Activated CD8-positive, alpha-beta memory T cell treated with anti-CD3 and anti-CD28 coated beads, Interleukin-2, amount 50 U/mL, for 24 hours (primary cell): ENCODE results near the gene SMYD5.

Experiments used
- DNase-seq: peaks from one replicate; pipeline ENCODE4 v3.0.0-alpha.2; 2020; ENCODE audit errors: extremely low read depth

The SMYD5 gene

GRCh38 chr2:73238976-73239375 lies 24.9 kb downstream of the SMYD5 start:
- no peak for DNase-seq

DNA sequence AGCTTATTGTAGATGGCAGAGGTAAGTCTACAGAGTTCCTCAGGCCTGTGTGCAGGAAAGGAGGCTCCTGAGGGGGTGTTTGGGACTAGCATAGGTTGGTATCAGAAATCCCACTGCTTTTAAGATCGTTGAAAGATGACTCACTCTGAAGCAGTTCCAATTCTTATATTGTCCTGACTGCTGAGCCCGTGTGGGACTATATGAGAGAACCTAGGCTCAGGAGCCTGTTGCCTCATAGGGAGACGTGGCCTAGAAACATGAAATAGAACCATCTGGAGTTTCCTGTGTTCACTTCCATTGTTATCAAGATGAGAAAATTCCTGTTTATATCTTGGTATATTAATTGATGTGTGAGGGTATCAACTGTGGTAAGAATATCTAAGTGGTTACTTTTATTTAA lies 25.7 kb downstream of the SMYD5 start:
- no peak for DNase-seq

DNA sequence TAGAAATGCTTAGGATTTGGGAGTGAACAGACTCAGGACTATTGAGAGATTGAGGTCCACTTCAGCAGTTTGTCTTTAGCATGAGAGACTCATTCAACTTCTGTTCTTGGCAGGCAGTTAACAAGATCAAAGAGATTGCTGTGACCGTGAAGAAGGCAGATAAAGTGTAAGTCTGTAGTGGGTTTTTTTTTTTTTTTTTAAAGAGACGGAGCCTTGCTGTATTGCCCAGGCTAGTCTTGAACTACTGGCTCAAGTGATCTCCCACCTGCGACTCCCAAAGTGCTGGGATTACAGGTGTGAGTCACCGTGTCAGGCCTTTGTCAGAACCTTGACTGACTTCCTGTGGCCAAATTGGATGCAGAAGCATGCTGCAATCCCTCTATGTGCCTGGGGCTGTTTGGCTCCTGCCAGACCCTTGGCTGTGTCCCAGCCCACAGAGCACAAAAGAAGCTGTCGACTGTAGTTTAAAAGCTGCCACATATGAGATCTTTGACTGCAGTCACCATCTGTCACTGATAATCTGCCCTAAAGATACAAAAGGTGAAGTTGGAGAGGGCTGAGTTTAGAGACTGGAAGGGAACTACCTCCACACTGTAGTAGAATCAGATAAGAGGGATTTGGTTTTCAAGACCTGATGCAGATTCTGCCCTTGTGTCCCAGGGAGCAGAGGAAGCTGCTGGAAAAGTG lies 30.0 kb downstream of the SMYD5 start:
- DNase-seq: no peak

GRCh38 chr2:73244580-73244979 lies 30.5 kb downstream of the SMYD5 start:
- no peak for DNase-seq

DNA sequence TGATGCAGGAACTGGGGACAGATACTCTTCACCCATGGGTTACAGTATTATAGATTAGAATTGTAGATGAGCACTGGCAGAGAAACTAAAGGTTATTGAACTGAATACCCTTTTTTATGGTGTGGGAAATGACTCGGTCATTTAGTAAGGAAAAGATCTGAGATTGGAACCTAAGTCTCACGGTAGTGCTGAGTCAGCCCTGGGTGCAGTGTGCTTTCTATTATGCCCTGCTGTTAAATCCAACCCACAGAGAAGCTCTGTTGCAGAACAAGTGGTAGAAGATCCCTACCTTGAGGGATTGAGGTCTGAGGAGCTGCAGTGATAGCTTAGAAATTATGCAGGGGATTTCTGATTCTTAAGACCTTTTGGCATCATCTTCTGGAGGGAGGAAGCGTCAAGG lies 32.8 kb downstream of the SMYD5 start:
- DNase-seq: no peak

GRCh38 chr2:73249636-73250035 lies 35.6 kb downstream of the SMYD5 start:
- no peak for DNase-seq

DNA sequence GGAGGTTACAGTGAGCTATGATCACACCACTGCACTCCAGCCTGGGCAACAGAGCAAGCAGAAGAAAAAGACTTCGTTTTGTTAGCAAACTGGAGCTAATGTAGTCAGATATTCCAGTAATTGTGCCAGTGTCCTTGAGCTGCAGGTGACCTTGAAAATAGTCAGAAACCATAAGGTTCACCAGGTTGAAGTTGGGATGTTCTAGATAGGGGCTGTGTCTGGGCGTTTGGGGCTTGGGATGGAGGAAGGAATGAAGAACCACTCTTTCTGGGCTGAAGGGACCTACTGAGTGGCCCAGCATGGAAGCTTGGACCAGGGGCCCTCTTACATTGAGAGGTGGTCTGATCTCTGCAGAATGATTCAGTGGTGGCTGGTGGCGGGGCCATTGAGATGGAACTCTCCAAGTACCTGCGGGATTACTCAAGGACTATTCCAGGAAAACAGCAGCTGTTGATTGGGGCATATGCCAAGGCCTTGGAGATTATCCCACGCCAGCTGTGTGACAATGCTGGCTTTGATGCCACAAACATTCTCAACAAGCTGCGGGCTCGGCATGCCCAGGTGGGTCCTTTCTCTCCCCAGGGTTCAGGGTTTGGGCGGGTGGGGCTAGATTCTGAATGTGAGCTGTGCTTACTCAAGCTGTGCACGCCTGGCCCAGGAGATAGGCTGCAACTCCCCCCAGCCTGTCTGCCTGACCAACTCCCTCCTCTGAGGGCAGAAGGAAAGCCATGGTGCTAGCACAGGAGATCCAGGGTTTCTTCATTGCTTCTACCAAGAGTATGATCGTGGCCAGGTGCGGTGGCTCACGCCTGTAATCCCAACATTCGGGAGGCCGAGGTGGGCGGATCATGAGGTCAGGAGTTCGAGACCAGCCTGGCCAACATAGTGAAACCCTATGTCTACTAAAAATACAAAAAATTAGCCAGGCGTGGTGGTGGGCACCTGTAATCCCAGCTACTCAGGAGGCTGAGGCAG lies 37.1 kb downstream of the SMYD5 start:
- DNase-seq: no peak

DNA sequence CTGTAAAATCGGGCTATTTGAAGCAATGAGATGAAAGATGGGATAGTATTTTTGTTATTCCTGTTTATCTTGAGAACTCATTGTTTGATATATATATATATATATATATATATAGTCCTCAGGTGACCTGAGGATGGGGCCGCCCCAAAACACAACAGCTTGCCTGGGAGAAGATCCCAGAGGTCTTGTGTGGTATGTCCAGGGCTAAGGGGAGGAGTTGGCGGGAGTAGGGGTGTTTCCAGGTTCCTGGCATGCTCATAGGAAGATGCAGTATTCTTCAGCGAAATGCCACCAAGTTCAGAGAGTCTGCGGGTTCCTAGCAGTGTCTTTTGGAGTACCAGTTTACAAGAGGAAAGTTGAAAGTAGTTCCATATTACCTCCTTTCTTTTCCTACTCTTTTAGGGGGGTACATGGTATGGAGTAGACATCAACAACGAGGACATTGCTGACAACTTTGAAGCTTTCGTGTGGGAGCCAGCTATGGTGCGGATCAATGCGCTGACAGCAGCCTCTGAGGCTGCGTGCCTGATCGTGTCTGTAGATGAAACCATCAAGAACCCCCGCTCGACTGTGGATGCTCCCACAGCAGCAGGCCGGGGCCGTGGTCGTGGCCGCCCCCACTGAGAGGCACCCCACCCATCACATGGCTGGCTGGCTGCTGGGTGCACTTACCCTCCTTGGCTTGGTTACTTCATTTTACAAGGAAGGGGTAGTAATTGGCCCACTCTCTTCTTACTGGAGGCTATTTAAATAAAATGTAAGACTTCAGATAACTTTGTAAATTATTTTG lies 38.4 kb downstream of the SMYD5 start:
- no peak for DNase-seq

GRCh38 chr2:73253400-73253799 lies 39.4 kb downstream of the SMYD5 start:
- DNase-seq: no peak

- no peak for DNase-seq
Observed at GRCh38 chr2:73253901-73254300, 39.9 kb downstream of the SMYD5 start.

DNA sequence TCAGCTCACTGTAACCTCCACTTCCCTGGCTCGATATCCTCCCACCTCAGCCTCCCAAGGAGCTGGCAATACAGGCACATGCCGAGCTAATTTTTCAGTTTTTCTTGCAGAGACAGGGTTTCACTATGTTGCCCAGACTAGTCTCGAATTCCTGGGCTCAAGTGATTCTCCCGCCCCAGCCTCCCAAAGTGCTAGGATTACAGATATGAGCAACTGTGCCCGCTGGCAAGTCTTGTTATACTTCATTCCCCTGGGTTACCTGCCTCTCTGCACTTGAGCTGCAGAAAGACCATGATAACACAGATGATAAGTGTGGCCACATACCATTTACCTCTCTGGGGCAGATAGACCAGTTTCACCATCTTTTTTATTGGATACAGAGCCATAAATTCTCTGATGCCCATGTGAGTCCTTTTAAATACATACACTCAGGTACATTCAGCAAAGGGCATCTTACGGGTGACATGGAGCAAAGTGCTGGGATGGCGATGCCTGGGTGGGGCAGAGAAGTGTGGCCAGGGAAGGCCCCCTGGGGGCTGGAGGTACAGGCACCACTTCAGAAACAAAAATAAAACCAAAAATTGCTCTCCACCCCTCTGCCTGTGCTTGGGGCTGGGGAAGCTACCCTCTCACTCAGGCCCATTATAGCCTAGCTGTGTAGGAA lies 40.4 kb downstream of the SMYD5 start:
- no peak for DNase-seq

DNA sequence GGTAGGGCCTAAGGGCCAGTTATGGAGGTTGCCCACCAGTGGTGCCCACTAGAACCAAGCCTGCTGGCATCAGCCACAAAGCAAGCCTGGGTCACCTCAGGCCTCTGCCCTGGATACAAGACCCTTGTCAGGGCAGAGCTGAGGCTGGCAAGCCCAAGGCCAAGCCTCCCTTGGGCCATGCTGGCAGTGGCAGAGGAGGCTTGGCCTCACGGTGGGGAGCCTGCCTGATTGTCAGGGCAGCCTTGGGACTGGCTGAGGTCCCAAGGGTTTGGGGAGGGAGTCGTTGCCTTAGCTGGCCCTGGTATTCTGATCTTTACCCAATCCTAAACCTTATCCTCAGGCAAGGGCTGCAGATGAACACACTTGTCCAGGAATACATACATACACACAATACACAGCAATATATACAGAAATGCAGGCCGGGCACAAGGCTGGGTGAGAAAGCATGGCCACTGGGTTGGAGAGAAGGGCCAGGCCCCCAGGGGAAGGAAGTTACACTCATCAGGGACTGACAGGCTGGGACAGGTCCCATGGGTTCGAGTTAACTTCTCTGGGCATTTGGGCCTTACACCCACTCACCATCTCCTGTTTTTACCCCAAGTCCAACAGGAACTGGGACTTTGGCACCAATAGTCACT lies 41.1 kb downstream of the SMYD5 start:
- DNase-seq: no peak

DNA sequence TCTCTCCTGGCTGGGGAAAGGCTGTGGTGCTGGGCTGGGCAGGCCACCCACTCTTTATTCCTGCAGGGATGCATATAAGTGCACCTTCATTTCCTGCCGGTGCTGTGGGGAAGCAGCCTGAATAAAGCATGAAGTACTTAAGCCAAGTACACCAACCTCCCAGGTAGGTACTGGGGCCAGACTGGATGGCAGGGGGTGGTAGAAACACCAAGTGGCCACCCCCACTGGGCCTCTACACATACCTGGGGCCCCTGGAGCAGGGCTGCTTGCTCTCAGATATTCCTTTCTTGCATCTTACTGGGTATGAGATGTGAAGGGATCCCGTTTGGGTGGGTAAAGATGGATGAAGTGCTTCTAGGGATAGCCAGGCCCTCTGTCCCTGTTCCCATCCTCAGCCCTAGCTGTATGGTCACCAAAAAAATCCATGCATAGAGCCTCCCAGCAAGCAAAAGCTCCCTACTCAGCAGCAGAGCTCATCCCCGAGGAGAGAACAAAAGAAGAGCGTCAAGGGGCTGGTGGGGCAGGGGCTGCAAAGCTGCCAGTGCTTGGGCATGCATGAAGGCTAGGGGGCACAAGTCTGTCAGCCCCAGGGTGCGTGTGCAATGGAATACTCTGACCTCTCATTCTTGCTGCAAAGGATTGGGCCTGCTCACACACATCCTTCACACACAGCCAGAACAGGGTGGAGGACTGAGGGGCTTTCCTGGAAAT lies 42.0 kb downstream of the SMYD5 start:
- no peak for DNase-seq

DNA sequence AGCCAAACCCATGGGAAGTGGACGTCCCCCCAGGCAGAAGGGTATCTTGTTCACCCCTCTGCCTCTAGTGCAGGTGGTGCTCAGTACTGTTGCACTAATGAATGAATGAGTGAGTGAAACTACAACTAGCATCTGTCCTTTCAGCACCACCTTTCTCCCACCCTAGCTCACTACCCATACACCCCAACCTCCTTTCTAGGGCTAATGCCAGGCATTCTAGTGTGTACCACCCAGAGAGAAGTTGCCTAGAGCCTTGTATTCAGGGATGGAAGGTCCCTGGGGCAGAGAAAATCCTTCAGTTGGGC lies 42.5 kb downstream of the SMYD5 start:
- no peak for DNase-seq

DNA sequence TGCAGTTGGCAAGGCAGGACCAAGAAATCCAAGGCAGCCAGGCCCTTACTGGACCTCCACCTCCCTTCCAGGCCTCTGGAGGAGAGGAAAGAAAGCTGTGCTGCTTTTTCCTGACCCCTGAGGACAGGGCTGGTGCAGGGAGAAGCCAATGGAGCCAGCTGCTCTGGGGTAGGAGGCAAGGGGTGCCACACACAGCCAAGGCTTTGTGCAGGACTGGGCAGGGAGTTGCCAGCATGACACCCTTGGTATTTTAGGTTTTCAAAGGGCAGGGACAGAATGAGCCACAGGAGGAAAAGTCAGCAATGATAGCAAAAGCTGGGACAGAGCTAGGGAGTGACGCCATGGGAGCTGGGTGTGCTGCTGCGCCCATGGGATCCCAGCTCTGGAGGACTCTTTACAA lies 43.0 kb downstream of the SMYD5 start:
- no peak for DNase-seq

- DNase-seq: no peak
Observed at GRCh38 chr2:73257425-73258125, 43.5 kb downstream of the SMYD5 start.

DNA sequence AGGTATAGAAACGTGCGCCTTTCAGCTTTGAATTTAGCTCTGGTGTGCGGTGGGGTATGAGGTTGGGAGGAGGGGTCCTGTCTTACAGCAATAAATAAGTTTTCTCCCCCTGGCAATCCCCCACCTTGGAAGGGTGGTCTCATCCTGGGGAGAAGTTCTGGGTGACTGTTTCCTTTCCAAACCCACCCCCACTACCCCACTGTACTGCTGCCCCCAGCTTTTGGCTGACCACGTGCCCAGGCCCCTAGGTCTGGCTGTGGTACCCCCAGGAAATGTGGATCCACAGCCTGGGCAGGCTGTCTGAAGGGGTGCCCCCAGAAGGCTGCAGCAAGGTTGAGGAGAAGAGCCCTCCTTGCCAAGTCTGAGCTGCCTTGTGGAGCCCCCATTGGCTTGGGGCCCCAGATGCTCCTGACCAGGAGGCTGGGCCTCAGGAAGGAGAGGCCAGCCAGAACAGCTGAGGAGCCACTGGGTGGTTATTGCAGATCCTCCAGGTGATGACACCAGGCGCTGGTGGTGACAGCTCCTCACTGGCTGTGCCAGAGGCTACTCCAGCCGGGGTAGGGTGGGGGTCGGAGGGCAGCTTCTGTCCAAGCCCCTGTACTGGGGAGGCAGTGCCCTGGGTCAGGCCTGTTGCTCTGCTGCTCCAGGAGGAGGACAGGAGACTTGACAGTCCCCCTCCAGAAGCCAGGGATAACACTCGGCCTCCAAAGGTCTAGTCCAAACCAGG lies 44.3 kb downstream of the SMYD5 start:
- DNase-seq: no peak

- no peak for DNase-seq
Observed at GRCh38 chr2:73258913-73259215, 44.8 kb downstream of the SMYD5 start.

GRCh38 chr2:73259276-73259675 lies 45.2 kb downstream of the SMYD5 start:
- no peak for DNase-seq
